Stimulated activated CD8-positive, alpha-beta memory T cell treated with anti-CD3 and anti-CD28 coated beads, Interleukin-12 subunit alpha, Interleukin-12 subunit beta, amount 100 ng/mL, for 1 hour (primary cell): ENCODE results near the gene RBMX.

ENCODE experiments used
- DNase-seq: peaks from one replicate; pipeline ENCODE4 v3.0.0-alpha.2; 2020; ENCODE audit warnings: low read depth

RBMX gene

DNA sequence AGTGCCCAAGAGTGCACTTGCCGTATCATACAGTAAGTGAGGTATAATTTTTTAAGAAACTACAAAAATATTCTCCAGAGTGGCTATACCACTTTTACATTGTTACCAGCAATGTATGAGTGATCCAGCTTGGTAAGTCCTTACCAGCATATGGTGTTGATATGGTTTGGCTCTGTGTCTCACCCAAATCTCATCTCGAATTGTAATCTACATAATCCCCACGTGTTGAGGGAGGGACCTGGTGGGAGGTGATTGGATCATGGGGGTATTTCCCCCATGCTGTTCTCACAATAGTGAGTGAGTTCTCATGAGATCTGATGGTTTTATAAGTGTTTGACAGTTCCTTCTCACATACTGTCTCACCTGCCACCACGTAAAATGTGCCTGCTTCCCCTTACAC, 44.8 kb downstream of the RBMX start:
- no peak for DNase-seq

DNA sequence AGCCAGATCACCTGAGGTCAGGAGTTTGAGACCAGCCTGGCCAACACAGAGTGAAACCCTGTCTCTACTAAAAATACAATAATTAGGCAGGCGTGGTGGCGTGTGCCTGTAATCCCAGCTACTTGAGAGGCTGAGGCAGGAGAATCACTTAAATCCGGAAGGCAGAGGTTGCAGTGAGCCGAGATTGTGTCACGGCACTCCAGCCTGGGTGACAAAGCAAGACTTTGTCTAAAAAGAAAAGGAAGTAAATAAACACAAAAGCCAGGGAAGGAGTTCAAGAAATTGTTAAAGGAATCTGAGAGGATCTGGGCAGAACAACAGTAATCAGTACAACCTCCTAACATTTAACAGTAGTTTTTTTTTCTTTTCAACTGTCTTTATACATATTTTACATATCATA, 51.1 kb downstream of the RBMX start:
- DNase-seq = no peak

DNA sequence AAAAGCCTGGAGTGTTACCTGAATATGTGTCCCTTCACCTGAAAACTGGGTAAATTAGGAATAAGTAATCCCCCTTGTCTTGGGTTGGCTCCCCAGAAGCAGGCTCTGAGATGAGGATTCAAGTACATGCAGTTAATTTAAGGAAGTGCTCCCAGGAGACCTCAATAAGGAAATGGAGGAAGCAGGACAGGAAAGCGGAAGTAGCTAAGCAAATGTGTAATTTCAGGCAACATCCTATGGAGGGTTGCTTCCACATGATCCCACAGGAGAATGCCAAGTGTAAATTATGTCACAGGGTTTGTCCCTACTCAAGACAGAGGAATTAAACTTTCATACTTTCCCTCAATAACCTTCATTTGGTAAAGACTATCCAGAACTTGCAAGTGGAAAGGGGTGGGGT, 51.7 kb downstream of the RBMX start:
- DNase-seq = no peak

DNA sequence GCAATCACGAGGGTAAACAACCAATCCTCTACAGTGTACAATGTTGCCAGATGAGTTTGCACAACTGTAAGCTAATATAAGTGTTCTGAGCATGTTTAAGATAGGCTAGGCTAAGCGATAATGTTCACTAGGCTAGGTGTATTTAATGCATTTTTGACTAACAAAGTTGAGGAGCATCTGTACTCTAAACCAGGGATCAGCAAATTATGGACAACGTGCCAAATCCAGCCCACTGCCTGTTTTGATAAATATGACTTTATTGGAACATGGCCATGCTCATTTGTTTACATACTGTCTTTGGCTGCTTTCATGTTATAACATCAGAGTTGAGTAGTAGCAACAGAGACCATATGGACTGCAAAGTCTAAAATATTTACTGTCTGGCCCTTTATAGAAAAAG, 53.5 kb downstream of the RBMX start:
- DNase-seq = no peak

DNA sequence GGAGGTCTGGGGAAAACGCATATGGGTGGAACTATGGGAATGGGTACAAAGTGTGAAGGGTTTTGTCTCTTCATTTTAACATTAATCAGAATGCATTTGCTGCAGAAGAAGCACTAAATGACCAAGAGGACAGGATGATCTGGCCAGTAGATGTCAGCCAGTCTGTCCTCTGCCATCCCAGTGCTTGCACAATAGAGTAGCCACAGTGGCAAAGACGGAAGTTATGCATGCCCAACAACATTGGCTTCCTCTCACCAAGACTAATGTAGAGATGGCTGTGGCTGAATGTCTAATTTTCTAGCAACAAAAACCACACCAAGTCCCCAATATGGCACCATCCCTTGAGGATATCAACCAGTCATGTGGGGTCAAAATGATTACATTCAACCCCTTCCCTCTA, 54.8 kb downstream of the RBMX start:
- no peak for DNase-seq
